RWPE2 (cell line): ENCODE measurements around the gene ARHGAP26.

ENCODE experiments used
- ATAC-seq: fragments of 200-7000 bp; cut with Tn5 transposase; 3 replicates; pipeline ENCODE4 v1.9.1; 2021; ENCODE audit warnings: low read depth
- DNase-seq: peaks from one replicate; pipeline ENCODE4 v3.0.0-alpha.2; 2020; ENCODE audit warnings: low spot score
- H3K27ac ChIP-seq: fragments of 450-650 bp; 2 replicates; pipeline ENCODE4 v1.5.1; 2017; ENCODE audit warnings: mild to moderate bottlenecking; ENCODE audit not compliant: poor library complexity, severe bottlenecking
- H3K27me3 ChIP-seq: fragments of 250-450 bp; sonication (Bioruptor Pico); 2 replicates; pipeline ENCODE4 v1.5.1; 2021; ENCODE audit warnings: mild to moderate bottlenecking, moderate library complexity; ENCODE audit not compliant: insufficient read depth, poor library complexity, severe bottlenecking
- H3K36me3 ChIP-seq: fragments of 250-450 bp; sonication (Bioruptor Pico); 2 replicates; pipeline ENCODE4 v1.5.1; 2020; ENCODE audit warnings: low read depth, mild to moderate bottlenecking, moderate library complexity
- H3K4me1 ChIP-seq: fragments of 250-450 bp; sonication (Bioruptor Pico); 2 replicates; pipeline ENCODE4 v1.5.1; 2021; ENCODE audit warnings: mild to moderate bottlenecking, moderate library complexity; ENCODE audit not compliant: insufficient read depth, poor library complexity, severe bottlenecking
- H3K4me3 ChIP-seq: fragments of 250-450 bp; sonication (Bioruptor Pico); 2 replicates; pipeline ENCODE4 v1.5.1; 2021; ENCODE audit warnings: mild to moderate bottlenecking, moderate library complexity; ENCODE audit not compliant: severe bottlenecking
- H3K9me3 ChIP-seq: fragments of 250-450 bp; sonication (Bioruptor Pico); 2 replicates; pipeline ENCODE4 v1.5.1; 2021; ENCODE audit warnings: mild to moderate bottlenecking, moderate library complexity; ENCODE audit not compliant: severe bottlenecking
- CTCF ChIP-seq: fragments of 450-650 bp; IDR thresholded peaks from one replicate; pipeline ENCODE4 v1.5.1; 2017; ENCODE audit warnings: mild to moderate bottlenecking, moderate library complexity; ENCODE audit not compliant: poor library complexity, severe bottlenecking

ARHGAP26 gene

GRCh38 chr5:142841511-142842265, 71.5 kb downstream of the ARHGAP26 start:
- Histone ChIP-seq H3K27me3 (no peaks in the 10 kb centered on the region), H3K4me3 (no peak overlapping the region), H3K4me1 (peaks cover 9% of the 10 kb centered on the region), H3K27ac (no peak overlapping the region), H3K9me3 (no peaks in the 10 kb centered on the region), H3K36me3 (no peaks in the 10 kb centered on the region)
- no peak for ATAC-seq
- TF ChIP-seq CTCF, result no peak
- DNase-seq, result no peak

- Histone ChIP-seq H3K4me1 (peaks cover 9% of the 10 kb centered on the region), H3K36me3 (no peaks in the 10 kb centered on the region), H3K27ac (no peak overlapping the region), H3K27me3 (no peaks in the 10 kb centered on the region), H3K9me3 (no peaks in the 10 kb centered on the region), H3K4me3 (no peak overlapping the region)
- no peak for DNase-seq
- no peak for TF ChIP-seq CTCF
- no peak for ATAC-seq
Measured at GRCh38 chr5:142842994-142843905, 73.1 kb downstream of the ARHGAP26 start.

DNA sequence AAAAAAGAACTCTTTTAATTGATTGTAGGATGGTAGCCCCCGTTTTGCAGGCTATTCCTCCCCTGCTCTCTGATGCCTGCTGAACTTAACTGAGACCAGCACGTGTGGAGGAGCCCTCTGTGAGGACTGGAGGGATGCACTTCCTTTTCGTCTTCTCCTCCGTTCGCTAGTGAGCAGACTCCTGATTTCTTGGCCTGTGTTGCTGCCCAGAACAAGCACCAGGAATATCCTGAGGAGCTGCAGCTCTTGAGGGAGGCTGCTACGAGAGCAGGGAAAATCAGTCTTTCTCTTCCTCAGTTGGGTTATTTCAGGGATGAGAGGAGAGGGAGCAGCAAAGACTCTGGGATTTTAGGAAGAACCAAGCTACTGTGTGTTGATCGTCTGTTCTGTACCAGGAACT, 74.7 kb downstream of the ARHGAP26 start:
- Histone ChIP-seq H3K9me3 (no peaks in the 10 kb centered on the region), H3K4me3 (no peak overlapping the region), H3K27ac (no peak overlapping the region), H3K4me1 (peaks cover 6% of the 10 kb centered on the region), H3K36me3 (no peaks in the 10 kb centered on the region), H3K27me3 (no peaks in the 10 kb centered on the region)
- DNase-seq (no peak), ATAC-seq (no peak)
- TF ChIP-seq CTCF, result no peak

DNA sequence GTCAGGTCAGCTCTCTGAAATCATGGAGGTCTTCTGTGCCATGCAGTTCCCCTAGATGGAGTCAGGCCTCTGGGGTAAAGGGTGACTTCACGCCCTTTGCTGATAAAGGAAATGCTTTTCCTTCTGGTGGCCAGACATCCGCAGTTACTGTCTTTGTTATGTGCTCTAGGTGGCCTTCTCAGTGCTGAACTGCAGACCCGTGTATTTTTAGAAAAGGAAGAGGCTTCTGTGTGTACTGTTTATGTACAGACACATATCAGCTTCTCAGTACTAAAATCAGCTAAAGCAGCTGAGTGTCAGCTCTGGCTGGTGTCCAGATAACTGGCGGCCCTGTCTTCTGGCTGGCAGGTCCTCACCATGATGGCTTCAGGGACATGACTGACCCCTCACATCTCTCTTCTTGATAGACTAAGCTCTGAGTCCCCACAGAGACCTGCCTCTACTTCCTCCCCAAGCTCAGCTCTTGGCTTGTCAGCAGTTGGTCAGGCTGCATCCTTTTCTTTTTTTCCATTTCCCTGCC, 75.3 kb downstream of the ARHGAP26 start:
- ATAC-seq, result no peak
- H3K4me1 ChIP-seq, result no peaks in the 10 kb centered on the region

More for the DNA sequence above, 75.3 kb downstream of the ARHGAP26 start:
- H3K27ac ChIP-seq, result no peak overlapping the region
- DNase-seq, result no peak
- no peaks in the 10 kb centered on the region for H3K9me3 ChIP-seq
- H3K36me3 ChIP-seq, result no peaks in the 10 kb centered on the region
- no peak overlapping the region for H3K4me3 ChIP-seq
- H3K27me3 ChIP-seq, result no peaks in the 10 kb centered on the region
- no peak for TF ChIP-seq CTCF
